Right lung (tissue), 5 donors: ENCODE results near the gene IL3RA. TPM values are rescaled to one million over a fixed set of nuclear protein-coding genes. Genes with fewer than 3 reads are reported as not detected.
"Not testable (repeated sequence)": the region's sequence is repeated elsewhere in the genome, so short reads cannot be mapped to it uniquely, and the experiment has no call there.

ENCODE experiments used
- DNase-seq, 2 donors: peaks; one replicate each; pipeline ENCODE4 v3.0.0-alpha.2; 2013
- polyA plus RNA-seq, 5 donors: library from polyadenylated mRNA; unstranded; fragments of 120-200 nt; gene quantifications; one replicate each; pipeline versions ENCODE4 v1.2.1 to v1.2.3, GENCODE V29; 2013; ENCODE audit warnings: inconsistent platforms in 1 of 5, low replicate concordance in 1 of 5; ENCODE audit not compliant: insufficient read length in 5 of 5, insufficient read depth in 1 of 5

Gene IL3RA
- polyA plus RNA-seq, 5 donors, result 17.8 to 26.6 (median 26.0) TPM

DNA sequence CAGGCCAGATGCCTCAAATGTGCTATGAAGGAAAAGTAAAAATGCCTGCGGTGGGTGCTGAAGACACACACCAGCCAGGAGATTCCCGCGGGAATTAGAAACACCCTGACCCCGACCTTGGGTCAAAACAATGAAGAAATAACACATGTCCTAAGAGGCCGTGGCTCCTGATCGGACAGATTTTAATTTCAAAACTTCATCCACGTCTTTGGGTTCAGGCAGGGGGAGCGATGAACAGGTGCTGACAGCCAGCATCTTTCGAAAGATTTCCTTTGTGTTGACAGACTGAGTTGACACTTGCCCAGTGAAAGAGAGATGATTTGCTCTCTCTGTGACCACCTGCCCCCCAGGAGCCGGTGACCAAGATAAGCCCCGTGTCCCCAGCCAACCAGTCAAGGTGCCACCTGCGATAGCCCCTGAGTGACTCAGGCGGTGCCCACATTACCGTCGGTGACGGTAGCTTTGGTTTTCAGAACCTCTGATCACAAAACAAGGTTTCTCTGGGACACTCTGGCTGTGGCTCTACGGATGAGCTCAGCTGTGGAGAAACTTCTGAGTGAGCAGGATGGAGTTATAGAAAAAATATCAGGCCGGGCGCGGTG, 11.0 kb upstream of the IL3RA start:
- no peak for DNase-seq

DNA sequence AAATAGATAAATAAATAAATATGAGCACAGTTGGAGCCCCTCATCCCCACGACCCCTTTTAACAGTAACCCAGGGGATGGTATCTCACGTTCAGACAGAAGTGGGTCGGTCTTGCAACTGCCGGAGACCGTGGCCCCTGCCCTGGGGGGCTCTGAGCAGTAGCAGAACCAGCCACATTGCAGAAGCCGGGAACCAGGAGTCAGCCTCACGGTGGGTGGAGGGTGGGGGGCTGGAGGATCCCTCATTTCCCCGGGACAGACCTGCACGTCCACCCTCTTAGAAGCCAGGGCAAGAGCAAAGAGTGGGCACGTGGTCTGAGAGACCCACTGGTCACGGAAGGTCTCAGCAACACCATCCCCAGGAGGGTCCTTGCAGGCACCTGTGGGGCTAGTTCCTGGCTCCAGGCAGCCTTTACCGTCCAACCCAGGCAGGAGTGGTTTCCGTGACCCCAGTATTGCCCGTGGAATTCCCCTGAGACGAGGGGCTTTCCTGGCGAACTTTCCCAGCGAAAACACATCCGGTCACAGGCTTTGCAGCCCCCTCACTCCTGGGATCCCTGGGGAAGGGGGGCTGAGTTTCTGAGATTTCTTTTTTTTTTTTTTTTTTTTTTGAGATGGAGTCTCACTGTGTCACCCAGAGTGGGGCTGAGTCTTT, 8.8 kb upstream of the IL3RA start:
- no peak for DNase-seq

DNA sequence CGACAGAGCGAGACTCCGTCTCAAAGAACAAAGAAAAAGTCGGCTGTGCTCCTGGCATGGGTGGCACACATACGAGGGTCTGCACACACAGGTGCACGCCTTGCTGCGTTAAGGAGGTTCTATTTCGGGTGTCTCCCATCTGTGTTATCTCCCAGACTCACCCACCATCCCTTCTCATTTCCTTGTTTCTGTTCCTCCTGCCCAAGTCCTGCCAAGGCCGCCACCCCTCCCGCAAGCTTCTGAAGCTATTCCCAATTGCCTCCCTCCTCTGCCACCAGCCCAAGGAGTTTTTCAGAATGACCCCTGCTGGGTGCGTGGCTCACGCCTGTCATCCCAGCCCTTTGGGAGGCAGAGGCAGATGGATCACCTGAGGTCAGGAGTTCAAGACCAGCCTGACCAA, 6.0 kb upstream of the IL3RA start:
- no peak for DNase-seq

- not testable (repeated sequence) for DNase-seq
These were observed 4.2 kb upstream of the IL3RA start for GRCh38 chrX:1332433-1332832.

DNA sequence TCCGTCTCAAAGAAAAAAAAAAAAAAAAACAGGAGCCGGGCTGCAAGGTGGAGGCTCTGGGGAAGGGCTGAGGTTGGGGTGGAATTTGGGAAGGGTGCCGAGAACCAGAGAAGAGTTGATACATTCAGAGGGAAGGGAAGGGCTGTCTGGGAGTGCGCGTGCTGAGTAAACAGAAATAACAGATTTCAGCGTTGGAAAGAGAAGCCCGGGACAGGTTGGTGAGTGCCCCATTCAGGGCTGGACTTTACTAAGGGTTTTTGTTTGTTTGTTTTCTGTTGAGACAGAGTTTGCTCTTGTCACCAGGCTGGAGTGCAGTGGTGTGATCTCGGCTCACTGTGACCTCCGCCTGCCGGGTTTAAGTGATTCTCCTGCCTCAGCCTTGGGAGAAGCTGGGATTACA, 1.7 kb upstream of the IL3RA start:
- DNase-seq, result no peak

- DNase-seq, result no peak
These were observed 579 bp downstream of the IL3RA start for GRCh38 chrX:1336948-1337779.

- DNase-seq, result no peak
These were observed 5.1 kb downstream of the IL3RA start for GRCh38 chrX:1341545-1342184.

GRCh38 chrX:1349606-1350005, 13.0 kb downstream of the IL3RA start:
- DNase-seq, result not testable (repeated sequence)

DNA sequence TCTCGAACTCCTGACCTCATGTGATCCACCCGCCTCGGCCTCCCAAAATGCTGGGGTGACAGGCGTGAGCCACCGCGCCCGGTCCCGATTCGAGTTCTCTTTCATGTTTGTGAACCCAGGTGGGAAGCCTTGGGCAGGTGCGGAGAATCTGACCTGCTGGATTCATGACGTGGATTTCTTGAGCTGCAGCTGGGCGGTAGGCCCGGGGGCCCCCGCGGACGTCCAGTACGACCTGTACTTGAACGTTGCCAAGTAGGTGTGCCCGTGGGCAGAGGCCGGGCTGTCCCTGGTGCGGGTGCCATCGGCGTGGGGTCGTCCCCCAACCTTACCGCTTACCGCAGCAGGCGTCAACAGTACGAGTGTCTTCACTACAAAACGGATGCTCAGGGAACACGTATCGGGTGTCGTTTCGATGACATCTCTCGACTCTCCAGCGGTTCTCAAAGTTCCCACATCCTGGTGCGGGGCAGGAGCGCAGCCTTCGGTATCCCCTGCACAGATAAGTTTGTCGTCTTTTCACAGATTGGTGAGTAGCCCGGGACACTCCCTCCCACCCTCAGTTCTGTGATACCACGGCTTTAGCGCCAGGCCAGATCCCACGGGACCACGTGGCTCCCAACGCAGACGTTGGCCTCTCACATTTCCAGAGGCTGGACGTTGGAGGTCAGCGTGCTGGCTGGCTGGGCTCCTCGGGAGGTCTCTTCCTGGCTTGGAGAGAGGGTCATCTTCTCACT, 15.6 kb downstream of the IL3RA start:
- DNase-seq, result no peak

GRCh38 chrX:1354036-1355019, 17.7 kb downstream of the IL3RA start:
- DNase-seq, result no peak

- DNase-seq, result no peak
These were observed 18.8 kb downstream of the IL3RA start for GRCh38 chrX:1355131-1356046.

- DNase-seq, result no peak
These were observed 21.4 kb downstream of the IL3RA start for GRCh38 chrX:1357993-1358392.

DNA sequence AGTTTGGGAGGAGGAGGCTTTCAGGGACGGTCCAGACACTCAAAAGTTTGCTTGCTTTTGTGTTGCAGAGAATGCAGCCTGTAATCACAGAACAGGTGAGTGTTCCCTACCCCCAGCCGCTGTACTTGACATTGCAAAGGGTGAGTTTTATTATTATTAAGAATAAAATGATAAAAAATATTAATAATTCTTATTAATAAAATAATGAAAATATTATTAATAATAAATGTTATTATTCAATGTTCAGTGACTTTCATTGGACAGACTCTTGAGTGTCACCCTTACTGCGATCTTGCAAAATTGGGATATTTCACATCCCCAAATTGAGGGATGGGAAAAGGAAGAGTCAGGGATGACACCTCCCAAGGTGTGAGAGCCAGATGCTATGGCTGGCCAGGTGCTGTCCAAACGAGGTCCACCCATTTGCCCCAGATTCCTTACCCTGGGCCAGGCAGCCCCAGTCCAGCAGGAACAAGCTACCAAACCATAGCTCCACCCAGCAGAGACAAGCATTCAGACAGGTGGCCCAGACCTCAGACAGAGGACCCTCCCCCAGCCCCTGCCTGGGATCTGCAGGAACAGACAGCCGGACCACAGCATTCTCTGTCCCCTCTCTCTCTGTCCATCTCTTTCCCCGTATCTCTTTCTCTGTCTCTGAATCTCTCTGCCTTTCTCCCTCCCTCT, 22.4 kb downstream of the IL3RA start:
- DNase-seq, result no peak

GRCh38 chrX:1359477-1359873, 22.9 kb downstream of the IL3RA start:
- DNase-seq, result no peak

DNA sequence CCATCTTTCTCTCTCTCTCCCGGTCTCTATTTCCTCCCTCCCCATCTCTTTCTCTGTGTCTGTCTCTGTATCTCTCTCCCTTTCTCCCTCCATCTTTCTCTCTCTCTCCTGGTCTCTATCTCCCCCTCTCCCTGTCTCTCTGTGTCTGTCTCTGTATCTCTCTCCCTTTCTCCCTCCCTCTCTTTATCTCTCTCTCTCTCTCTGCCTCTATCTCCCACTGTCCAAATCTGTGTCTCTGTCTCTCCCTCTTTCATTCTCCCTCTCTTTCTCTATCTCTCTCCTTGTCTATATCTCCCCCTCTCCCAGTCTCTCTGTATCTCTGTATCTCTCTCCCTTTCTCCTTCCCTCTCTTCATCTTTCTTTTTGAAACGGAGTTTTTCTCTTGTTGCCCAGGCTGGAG, 23.6 kb downstream of the IL3RA start:
- DNase-seq, result no peak

DNA sequence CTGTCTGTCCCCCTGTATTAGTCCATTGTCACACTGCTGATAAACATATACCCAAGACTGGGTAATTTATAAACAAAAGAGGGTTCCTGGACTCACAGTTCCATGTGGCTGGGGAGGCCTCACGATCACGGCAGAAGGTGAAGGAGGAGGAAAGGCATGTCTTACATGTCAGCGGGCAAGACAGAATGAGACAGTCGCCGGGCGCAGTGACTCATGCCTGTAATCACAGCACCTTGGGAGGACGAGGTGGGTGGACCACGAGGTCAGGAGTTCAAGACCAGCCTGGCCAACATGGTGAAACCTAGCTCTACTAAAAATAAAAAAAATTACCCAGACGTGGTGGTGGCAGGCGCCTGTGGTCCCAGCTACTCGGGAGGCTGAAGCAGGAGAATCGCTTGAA, 24.7 kb downstream of the IL3RA start:
- no peak for DNase-seq

DNA sequence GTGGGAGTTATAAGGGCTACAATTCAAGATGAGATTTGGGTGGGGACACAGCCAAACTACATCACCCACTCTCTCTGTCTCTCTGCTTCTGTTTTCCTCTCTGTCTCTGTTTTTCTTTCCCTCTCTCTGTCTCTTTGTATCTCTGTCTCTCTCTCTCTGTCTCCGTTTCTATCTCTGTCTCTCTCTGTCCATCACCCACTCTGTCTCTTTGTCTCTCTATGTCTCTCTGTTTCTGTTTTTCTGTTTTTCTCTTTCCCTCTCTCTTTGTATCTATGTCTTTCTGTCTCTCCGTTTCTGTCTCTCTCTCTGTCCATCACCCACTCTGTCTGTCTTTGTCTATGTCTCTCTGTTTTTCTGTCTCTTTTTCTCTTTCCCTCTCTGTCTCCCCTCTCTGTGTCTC, 25.3 kb downstream of the IL3RA start:
- no peak for DNase-seq

- not testable (repeated sequence) for DNase-seq
These were observed 29.8 kb downstream of the IL3RA start for GRCh38 chrX:1366363-1366762.

GRCh38 chrX:1368385-1368698, 31.8 kb downstream of the IL3RA start:
- DNase-seq, result no peak
